Activated CD8-positive, alpha-beta T cell treated with anti-CD3 and anti-CD28 coated beads, Interleukin-2, amount 10 ng/mL, durations not matched to agents 7 days and 5 days (primary cell): ENCODE data around the gene STARD5. TPM values are rescaled to one million over a fixed set of nuclear protein-coding genes. Genes with fewer than 3 reads are reported as not detected.
A peak's percentile ranks its signal among the peaks of the same experiment; 100 is the strongest.

Experiments
- ATAC-seq: fragments of 150-1000 bp; cut with Tn5 transposase; one replicate; pipeline ENCODE4 v1.10.0; 2021; ENCODE audit warnings: moderate library complexity
- CTCF ChIA-PET: fragments of 350-600 bp; sonication (Branson Sonifier 250); formaldehyde crosslinking; loops from one replicate; lab custom pipeline; 2021; ENCODE audit warnings: antibody characterized with exemption; lab: Charles Lee
- POLR2A ChIA-PET: fragments of 350-600 bp; sonication (Branson Sonifier 250); formaldehyde crosslinking; loops from one replicate; lab custom pipeline; 2021; ENCODE audit warnings: antibody characterized with exemption; lab: Charles Lee
- DNase-seq: peaks from one replicate; pipeline ENCODE4 v3.0.0-alpha.2; 2020
- H3K27ac Mint-ChIP-seq: one replicate; pipeline ENCODE4 v1.8.0; 2021; ENCODE audit warnings: mild to moderate bottlenecking, mixed read lengths
- H3K27me3 Mint-ChIP-seq: one replicate; pipeline ENCODE4 v1.8.0; 2021; ENCODE audit warnings: low read depth, mixed read lengths
- H3K36me3 Mint-ChIP-seq: one replicate; pipeline ENCODE4 v1.8.0; 2021; ENCODE audit warnings: low read depth, mixed read lengths
- H3K4me1 Mint-ChIP-seq: one replicate; pipeline ENCODE4 v1.8.0; 2021; ENCODE audit warnings: low read depth, mixed read lengths
- H3K4me3 Mint-ChIP-seq: one replicate; pipeline ENCODE4 v1.8.0; 2021; ENCODE audit warnings: mild to moderate bottlenecking, mixed read lengths
- H3K9me3 Mint-ChIP-seq: one replicate; pipeline ENCODE4 v1.8.0; 2022; ENCODE audit warnings: mixed read lengths; ENCODE audit not compliant: insufficient read depth
- total RNA-seq, 2 experiments: library from RNA; stranded (reverse); gene quantifications; one replicate each; pipeline ENCODE4 v1.2.3, GENCODE V29; 2021

The STARD5 gene
- total RNA-seq, 2 experiments from 2014 or later: 4.9 to 5.3 TPM

GRCh38 chr15:81323559-81323943, 390 bp downstream of the STARD5 start:
- peaks cover 22% of the 10 kb centered on the region for H3K36me3 Mint-ChIP-seq
- ATAC-seq (peak; percentile 0), DNase-seq (no peak)
- peak overlapping the region; percentile 94 for H3K27ac Mint-ChIP-seq
- no peaks in the 10 kb centered on the region for H3K9me3 Mint-ChIP-seq
- peak overlapping the region; percentile 100 for H3K4me3 Mint-ChIP-seq
- ChIA-PET POLR2A (interaction anchor here (0.6 to 4.7 kb wide), 6 partner anchors 14 to 49 kb away, joined by 3 to 36 read pairs (median 4); no protein-coding TSS in a partner anchor), CTCF (interaction anchor here (0.6 to 4.1 kb wide), 12 partner anchors 13 to 57 kb away, joined by 3 to 24 read pairs (median 4); no protein-coding TSS in a partner anchor)
- H3K4me1 Mint-ChIP-seq: peaks cover 39% of the 10 kb centered on the region
- H3K27me3 Mint-ChIP-seq: no peaks in the 10 kb centered on the region

GRCh38 chr15:81322676-81323253, 1.2 kb downstream of the STARD5 start:
- CTCF ChIA-PET: interaction anchor here (4.1 kb wide), 1 partner anchor 57 kb away, joined by 24 read pairs; no protein-coding TSS in a partner anchor
- Mint-ChIP-seq H3K27me3 (no peaks in the 10 kb centered on the region), H3K27ac (no peak overlapping the region), H3K36me3 (peaks cover 25% of the 10 kb centered on the region), H3K4me3 (peak overlapping the region; percentile 45), H3K4me1 (peaks cover 39% of the 10 kb centered on the region), H3K9me3 (no peaks in the 10 kb centered on the region)
- POLR2A ChIA-PET: interaction anchor here (4.7 kb wide), 1 partner anchor 13 kb away, joined by 36 read pairs; no protein-coding TSS in a partner anchor
- ATAC-seq (no peak), DNase-seq (no peak)

GRCh38 chr15:81321667-81322066, 2.3 kb downstream of the STARD5 start:
- DNase-seq (no peak), ATAC-seq (no peak)
- CTCF ChIA-PET: interaction anchor here (1.3 to 4.1 kb wide), 2 partner anchors 46 to 56 kb away, joined by 3 to 24 read pairs; no protein-coding TSS in a partner anchor
- H3K4me3 Mint-ChIP-seq: no peak overlapping the region
- POLR2A ChIA-PET: interaction anchor here (0.6 to 4.7 kb wide), 2 partner anchors 12 to 331 kb away, joined by 3 to 36 read pairs; no protein-coding TSS in a partner anchor
- H3K27ac Mint-ChIP-seq: no peak overlapping the region
- H3K4me1 Mint-ChIP-seq: peaks cover 30% of the 10 kb centered on the region
- H3K36me3 Mint-ChIP-seq: peaks cover 33% of the 10 kb centered on the region
- H3K9me3 Mint-ChIP-seq: no peaks in the 10 kb centered on the region
- no peaks in the 10 kb centered on the region for H3K27me3 Mint-ChIP-seq

GRCh38 chr15:81317642-81318017, 6.3 kb downstream of the STARD5 start:
- Mint-ChIP-seq H3K27me3 (no peaks in the 10 kb centered on the region), H3K27ac (no peak overlapping the region), H3K4me1 (peaks cover 28% of the 10 kb centered on the region), H3K4me3 (no peak overlapping the region), H3K9me3 (no peaks in the 10 kb centered on the region), H3K36me3 (peaks cover 54% of the 10 kb centered on the region)
- DNase-seq: no peak
- no peak for ATAC-seq
- ChIA-PET POLR2A (interaction anchor here (1.3 kb wide), 1 partner anchor 10 kb away, joined by 3 read pairs; no protein-coding TSS in a partner anchor), CTCF (interaction anchor here (2.7 kb wide), 1 partner anchor 51 kb away, joined by 8 read pairs; no protein-coding TSS in a partner anchor)

- Mint-ChIP-seq H3K4me1 (peaks cover 29% of the 10 kb centered on the region), H3K27ac (no peak overlapping the region), H3K36me3 (peaks cover 68% of the 10 kb centered on the region), H3K27me3 (no peaks in the 10 kb centered on the region), H3K9me3 (no peaks in the 10 kb centered on the region), H3K4me3 (no peak overlapping the region)
- CTCF ChIA-PET: interaction anchor here (2.7 kb wide), 1 partner anchor 50 kb away, joined by 8 read pairs; no protein-coding TSS in a partner anchor
- DNase-seq (no peak), ATAC-seq (no peak)
- POLR2A ChIA-PET: no interaction called here
These were observed 7.7 kb downstream of the STARD5 start for GRCh38 chr15:81316267-81316666.

- ChIA-PET CTCF (no interaction called here), POLR2A (interaction anchor here (0.6 kb wide), 1 partner anchor 1805 kb away, joined by 3 read pairs; no protein-coding TSS in a partner anchor)
- ATAC-seq (peak; percentile 24), DNase-seq (no peak)
- Mint-ChIP-seq H3K36me3 (peaks cover 71% of the 10 kb centered on the region), H3K27ac (peak overlapping the region; percentile 69), H3K4me1 (peaks cover 36% of the 10 kb centered on the region), H3K9me3 (no peaks in the 10 kb centered on the region), H3K27me3 (no peaks in the 10 kb centered on the region), H3K4me3 (no peak overlapping the region)
These were observed 8.3 kb downstream of the STARD5 start for GRCh38 chr15:81315452-81316175.

- DNase-seq: no peak
- Mint-ChIP-seq H3K4me3 (no peak overlapping the region), H3K27me3 (no peaks in the 10 kb centered on the region), H3K36me3 (peaks cover 73% of the 10 kb centered on the region), H3K27ac (peak overlapping the region; percentile 85), H3K9me3 (no peaks in the 10 kb centered on the region), H3K4me1 (peaks cover 44% of the 10 kb centered on the region)
- ChIA-PET POLR2A (interaction anchor here (1.0 kb wide), 1 partner anchor 13 kb away, joined by 3 read pairs; no protein-coding TSS in a partner anchor), CTCF (no interaction called here)
- ATAC-seq: no peak
These were observed 9.6 kb downstream of the STARD5 start for GRCh38 chr15:81314378-81314777.

- Mint-ChIP-seq H3K27me3 (no peaks in the 10 kb centered on the region), H3K4me3 (no peak overlapping the region), H3K9me3 (no peaks in the 10 kb centered on the region), H3K36me3 (peaks cover 76% of the 10 kb centered on the region), H3K4me1 (peaks cover 49% of the 10 kb centered on the region), H3K27ac (no peak overlapping the region)
- no peak for ATAC-seq
- no peak for DNase-seq
- ChIA-PET CTCF (no interaction called here), POLR2A (interaction anchor here (0.6 to 1.0 kb wide), 2 partner anchors 8 to 12 kb away, joined by 3 read pairs; no protein-coding TSS in a partner anchor)
These were observed 10.3 kb downstream of the STARD5 start for GRCh38 chr15:81313686-81314085.

GRCh38 chr15:81312790-81313543, 11.0 kb downstream of the STARD5 start:
- DNase-seq (no peak), ATAC-seq (no peak)
- Mint-ChIP-seq H3K27ac (peak overlapping the region; percentile 22), H3K4me1 (peaks cover 56% of the 10 kb centered on the region), H3K36me3 (peaks cover 78% of the 10 kb centered on the region), H3K9me3 (no peaks in the 10 kb centered on the region), H3K27me3 (no peaks in the 10 kb centered on the region), H3K4me3 (no peak overlapping the region)
- ChIA-PET POLR2A (interaction anchor here (0.6 kb wide), 1 partner anchor 19 kb away, joined by 3 read pairs; no protein-coding TSS in a partner anchor), CTCF (no interaction called here)

- Mint-ChIP-seq H3K4me1 (peaks cover 65% of the 10 kb centered on the region), H3K27ac (peak overlapping the region; percentile 54), H3K27me3 (no peaks in the 10 kb centered on the region), H3K4me3 (no peak overlapping the region), H3K36me3 (peaks cover 81% of the 10 kb centered on the region), H3K9me3 (no peaks in the 10 kb centered on the region)
- ChIA-PET POLR2A (interaction anchor here (0.6 to 8.6 kb wide), 6 partner anchors 11 to 265 kb away, joined by 3 to 117 read pairs (median 20); partner anchors contain the start of gene STARD5), CTCF (interaction anchor here (1.0 to 3.9 kb wide), 6 partner anchors 10 to 46 kb away, joined by 3 to 29 read pairs (median 6); no protein-coding TSS in a partner anchor)
- DNase-seq: no peak
- no peak for ATAC-seq
These were observed 12.0 kb downstream of the STARD5 start for GRCh38 chr15:81311752-81312464.
